GM06990 (cell line): Measurements from ENCODE around the gene HELZ.
"Not testable (repeated sequence)": the region's sequence is repeated elsewhere in the genome, so short reads cannot be mapped to it uniquely, and the experiment has no call there.

Source experiments
- DNase-seq: peaks from one replicate; pipeline ENCODE4 v3.0.0-alpha.2; 2011; ENCODE audit not compliant: insufficient read length; ENCODE audit errors: extremely low read depth
- H3K27me3 ChIP-seq: replicated peaks from 2 replicates; pipeline ENCODE4 v1.6.0; 2011; ENCODE audit warnings: low read length; ENCODE audit not compliant: control insufficient read depth, insufficient read depth
- H3K36me3 ChIP-seq: 2 replicates; pipeline ENCODE4 v1.5.1; 2011; ENCODE audit warnings: low read length; ENCODE audit not compliant: control insufficient read depth, insufficient read depth
- H3K4me3 ChIP-seq: replicated peaks from 2 replicates; pipeline ENCODE4 v1.5.1; 2011; ENCODE audit warnings: low read depth, mild to moderate bottlenecking, control low read depth, low read length
- CTCF ChIP-seq: IDR thresholded peaks from 2 replicates; pipeline ENCODE4 v1.5.1; 2011; ENCODE audit warnings: low read length, control low read depth, mild to moderate bottlenecking, inconsistent platforms; ENCODE audit not compliant: insufficient read depth, poor library complexity, severe bottlenecking

HELZ gene

GRCh38 chr17:67200727-67201301, 44.2 kb downstream of the HELZ start:
- Histone ChIP-seq H3K36me3 (peaks cover 10% of the 10 kb centered on the region), H3K27me3 (no peaks in the 10 kb centered on the region), H3K4me3 (no peak overlapping the region)
- DNase-seq, result peak; percentile 6
- peak; percentile 41 for TF ChIP-seq CTCF

GRCh38 chr17:67198131-67198530, 46.9 kb downstream of the HELZ start:
- no peak for DNase-seq
- TF ChIP-seq CTCF, result no peak
- Histone ChIP-seq H3K27me3 (no peaks in the 10 kb centered on the region), H3K4me3 (no peak overlapping the region), H3K36me3 (peaks cover 12% of the 10 kb centered on the region)

GRCh38 chr17:67197023-67197422, 48.0 kb downstream of the HELZ start:
- H3K4me3 ChIP-seq, DNase-seq, H3K27me3 ChIP-seq: not testable (repeated sequence)
- H3K36me3 ChIP-seq, result peaks cover 12% of the 10 kb centered on the region

DNA sequence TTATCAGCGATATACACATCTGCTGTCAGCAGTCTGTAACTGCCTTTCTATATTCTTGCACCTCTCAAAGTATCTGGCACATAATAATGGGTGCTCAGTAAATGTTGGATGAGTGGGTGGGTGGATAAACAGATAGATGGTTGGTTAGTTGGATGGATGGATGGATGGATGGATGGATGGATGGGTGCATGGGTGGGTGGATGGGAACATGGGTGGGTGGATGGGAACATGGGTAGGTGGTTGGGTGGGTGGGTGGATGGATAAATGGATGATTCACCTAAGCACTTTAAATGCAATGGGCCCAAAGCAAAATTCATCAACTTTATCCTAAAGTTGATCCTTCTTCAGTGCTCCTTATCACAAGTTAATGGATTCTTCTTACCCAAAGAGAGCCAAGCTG, 48.6 kb downstream of the HELZ start:
- H3K36me3 ChIP-seq, result peaks cover 12% of the 10 kb centered on the region
- no peak for DNase-seq
- no peak overlapping the region for H3K4me3 ChIP-seq
- no peak for TF ChIP-seq CTCF
- no peaks in the 10 kb centered on the region for H3K27me3 ChIP-seq

DNA sequence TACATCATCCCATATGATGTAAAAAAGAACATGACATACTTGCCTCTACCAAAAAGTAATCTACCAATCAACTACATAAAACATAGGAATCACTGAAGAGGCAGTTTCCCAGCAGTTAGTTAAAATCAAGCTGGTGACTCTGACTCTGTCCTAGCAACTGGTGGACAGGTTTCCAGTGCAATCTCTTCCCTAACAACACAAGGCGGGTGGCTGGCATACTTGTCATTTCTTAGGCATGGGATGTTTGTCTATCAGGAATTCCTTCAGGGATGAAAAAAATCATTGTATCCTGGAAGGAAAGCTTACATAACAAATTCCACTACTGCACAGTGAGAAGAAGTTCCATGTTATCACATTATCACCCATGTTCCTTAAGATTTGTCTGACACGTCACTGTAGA, 50.9 kb downstream of the HELZ start:
- no peak for TF ChIP-seq CTCF
- DNase-seq, result no peak
- no peaks in the 10 kb centered on the region for H3K27me3 ChIP-seq
- peaks cover 6% of the 10 kb centered on the region for H3K36me3 ChIP-seq
- no peak overlapping the region for H3K4me3 ChIP-seq

- DNase-seq, result no peak
- Histone ChIP-seq H3K27me3 (no peaks in the 10 kb centered on the region), H3K4me3 (no peak overlapping the region), H3K36me3 (no peaks in the 10 kb centered on the region; the same call in 1 of the 2 replicates)
- no peak for TF ChIP-seq CTCF
Measured at GRCh38 chr17:67187927-67188326, 57.1 kb downstream of the HELZ start.
